NCI-H2196 treated with DMSO at 0.1 percent for 48 hours (cell line): ENCODE measurements around the gene PFN2.
"Not testable (repeated sequence)": the region's sequence is repeated elsewhere in the genome, so short reads cannot be mapped to it uniquely, and the experiment has no call there.

Experiments
- DNase-seq: peaks from one replicate; lab custom pipeline; 2025; ENCODE audit not compliant: unreplicated experiment; lab: John Stamatoyannopoulos, UW

Gene PFN2

GRCh38 chr3:149970716-149971402 lies at the start of gene PFN2:
TSS of gene PFN2 (minus strand) at chr3:149970895. CDS start at chr3:149970856, 39 bp downstream.
- peak; percentile 73 for DNase-seq

GRCh38 chr3:150015901-150016300 lies 45.2 kb upstream of the PFN2 start:
- DNase-seq = no peak

GRCh38 chr3:150014782-150015181 lies 44.1 kb upstream of the PFN2 start:
- DNase-seq = no peak

- DNase-seq = no peak
Measured at GRCh38 chr3:150013801-150014200, 43.1 kb upstream of the PFN2 start.

GRCh38 chr3:150006794-150007193 lies 36.1 kb upstream of the PFN2 start:
- DNase-seq = no peak

GRCh38 chr3:150005243-150006112 lies 34.8 kb upstream of the PFN2 start:
- DNase-seq = no peak

GRCh38 chr3:150000641-150001040 lies 29.9 kb upstream of the PFN2 start:
- no peak for DNase-seq

- DNase-seq = no peak
Measured at GRCh38 chr3:149999421-149999820, 28.7 kb upstream of the PFN2 start.

- DNase-seq = no peak
Measured at GRCh38 chr3:149998946-149999345, 28.3 kb upstream of the PFN2 start.

GRCh38 chr3:149992416-149993058 lies 21.8 kb upstream of the PFN2 start:
- no peak for DNase-seq

GRCh38 chr3:149990423-149990948 lies 19.8 kb upstream of the PFN2 start:
- DNase-seq = no peak

GRCh38 chr3:149989307-149989706 lies 18.6 kb upstream of the PFN2 start:
- DNase-seq = no peak

GRCh38 chr3:149983628-149984027 lies 12.9 kb upstream of the PFN2 start:
- no peak for DNase-seq

GRCh38 chr3:149983053-149983452 lies 12.4 kb upstream of the PFN2 start:
- not testable (repeated sequence) for DNase-seq

- not testable (repeated sequence) for DNase-seq
Measured at GRCh38 chr3:149981979-149982378, 11.3 kb upstream of the PFN2 start.

- no peak for DNase-seq
Measured at GRCh38 chr3:149977386-149977785, 6.7 kb upstream of the PFN2 start.

GRCh38 chr3:149975919-149976318 lies 5.2 kb upstream of the PFN2 start:
- no peak for DNase-seq

- DNase-seq = peak; percentile 73
Measured at GRCh38 chr3:149971403-149972075, 844 bp upstream of the PFN2 start.

GRCh38 chr3:149969940-149970715 lies 567 bp downstream of the PFN2 start:
- DNase-seq = peak; percentile 82
